ENCODE measurements around the gene SH2D3A.
"Not testable (repeated sequence)": the region's sequence is repeated elsewhere in the genome, so short reads cannot be mapped to it uniquely, and the experiment has no call there.

SH2D3A gene

GRCh38 chr19:6751189-6751588, 16.0 kb downstream of the SH2D3A start:
- no peak overlapping the region for H3K4me2 ChIP-seq (ENCODE audit: low read depth, low read length, poor library complexity, severe bottlenecking)
- H4K20me1 ChIP-seq (ENCODE audit: insufficient read depth, low read length, poor library complexity, severe bottlenecking): no peaks in the 10 kb centered on the region
- H2AFZ ChIP-seq (ENCODE audit: low read length): no peak overlapping the region
- no peaks in the 10 kb centered on the region for H3F3A ChIP-seq (ENCODE audit: low read depth)
- no peaks in the 10 kb centered on the region for H3K36me3 ChIP-seq (ENCODE audit: insufficient read depth, low read length)
- H3K9me2 ChIP-seq (replicated peaks; ENCODE audit: low read depth, low read length): no peaks in the 10 kb centered on the region
- TF ChIP-seq EZH2phosphoT487 (IDR thresholded peaks at IDR 0.05; ENCODE audit: borderline replicate concordance): no peak
- TF ChIP-seq, protein P1, sequence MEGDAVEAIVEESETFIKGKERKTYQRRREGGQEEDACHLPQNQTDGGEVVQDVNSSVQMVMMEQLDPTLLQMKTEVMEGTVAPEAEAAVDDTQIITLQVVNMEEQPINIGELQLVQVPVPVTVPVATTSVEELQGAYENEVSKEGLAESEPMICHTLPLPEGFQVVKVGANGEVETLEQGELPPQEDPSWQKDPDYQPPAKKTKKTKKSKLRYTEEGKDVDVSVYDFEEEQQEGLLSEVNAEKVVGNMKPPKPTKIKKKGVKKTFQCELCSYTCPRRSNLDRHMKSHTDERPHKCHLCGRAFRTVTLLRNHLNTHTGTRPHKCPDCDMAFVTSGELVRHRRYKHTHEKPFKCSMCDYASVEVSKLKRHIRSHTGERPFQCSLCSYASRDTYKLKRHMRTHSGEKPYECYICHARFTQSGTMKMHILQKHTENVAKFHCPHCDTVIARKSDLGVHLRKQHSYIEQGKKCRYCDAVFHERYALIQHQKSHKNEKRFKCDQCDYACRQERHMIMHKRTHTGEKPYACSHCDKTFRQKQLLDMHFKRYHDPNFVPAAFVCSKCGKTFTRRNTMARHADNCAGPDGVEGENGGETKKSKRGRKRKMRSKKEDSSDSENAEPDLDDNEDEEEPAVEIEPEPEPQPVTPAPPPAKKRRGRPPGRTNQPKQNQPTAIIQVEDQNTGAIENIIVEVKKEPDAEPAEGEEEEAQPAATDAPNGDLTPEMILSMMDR (conservative IDR thresholded peaks at IDR 0.05; ENCODE audit: low read length): no peak
- no peaks in the 10 kb centered on the region for H3K4me1 ChIP-seq (ENCODE audit: insufficient read depth, low read length, poor library complexity, severe bottlenecking)
- no peaks in the 10 kb centered on the region for H3K27me3 ChIP-seq (ENCODE audit: insufficient read depth, low read length, poor library complexity, severe bottlenecking)
- no peaks in the 10 kb centered on the region for H3K79me2 ChIP-seq (ENCODE audit: insufficient read depth, low read length)
- no peaks in the 10 kb centered on the region for H3K9me3 ChIP-seq (ENCODE audit: insufficient read depth, low read depth, low read length)
- no peak overlapping the region for H3K9ac ChIP-seq (ENCODE audit: low read depth, low read length, poor library complexity, severe bottlenecking)
- H3K4me3 ChIP-seq (ENCODE audit: low read length, poor library complexity, severe bottlenecking): no peak overlapping the region

DNA sequence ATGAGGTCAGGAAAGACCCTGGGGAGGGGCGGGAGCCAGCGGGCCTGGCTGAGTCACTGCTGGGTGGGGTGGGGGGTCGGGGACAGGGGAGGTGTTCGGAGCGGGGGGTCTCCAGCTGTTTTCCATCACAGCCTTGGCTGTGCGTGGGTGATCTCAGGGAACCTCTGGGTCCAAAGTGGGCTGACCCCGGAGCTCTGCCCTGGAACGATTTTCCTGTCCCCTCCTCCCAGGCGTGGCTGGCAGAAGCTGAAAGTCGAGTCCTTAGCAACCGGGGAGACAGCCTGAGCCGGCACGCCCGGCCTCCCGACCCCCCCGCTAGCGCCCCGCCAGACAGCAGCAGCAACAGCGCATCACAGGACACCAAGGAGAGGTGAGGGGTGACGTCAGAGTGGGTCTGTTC, 17.2 kb downstream of the SH2D3A start:
- H3K79me2 ChIP-seq (ENCODE audit: insufficient read depth, low read length): no peaks in the 10 kb centered on the region
- H3K36me3 ChIP-seq (ENCODE audit: insufficient read depth, low read length): no peaks in the 10 kb centered on the region
- TF ChIP-seq EZH2phosphoT487 (IDR thresholded peaks at IDR 0.05; ENCODE audit: borderline replicate concordance): no peak
- TF ChIP-seq, protein P1 (conservative IDR thresholded peaks at IDR 0.05; ENCODE audit: low read length): no peak
- H3K27me3 ChIP-seq (ENCODE audit: insufficient read depth, low read length, poor library complexity, severe bottlenecking): no peaks in the 10 kb centered on the region
- H4K20me1 ChIP-seq (ENCODE audit: insufficient read depth, low read length, poor library complexity, severe bottlenecking): no peaks in the 10 kb centered on the region
- no peaks in the 10 kb centered on the region for H3K9me2 ChIP-seq (replicated peaks; ENCODE audit: low read depth, low read length)
- no peak overlapping the region for H2AFZ ChIP-seq (ENCODE audit: low read length)
- H3K9me3 ChIP-seq (ENCODE audit: insufficient read depth, low read depth, low read length): no peaks in the 10 kb centered on the region
- H3K4me2 ChIP-seq (ENCODE audit: low read depth, low read length, poor library complexity, severe bottlenecking): no peak overlapping the region
- no peaks in the 10 kb centered on the region for H3F3A ChIP-seq (ENCODE audit: low read depth)
- no peak overlapping the region for H3K4me3 ChIP-seq (ENCODE audit: low read length, poor library complexity, severe bottlenecking)
- no peak overlapping the region for H3K9ac ChIP-seq (ENCODE audit: low read depth, low read length, poor library complexity, severe bottlenecking)
- no peaks in the 10 kb centered on the region for H3K4me1 ChIP-seq (ENCODE audit: insufficient read depth, low read length, poor library complexity, severe bottlenecking)

DNA sequence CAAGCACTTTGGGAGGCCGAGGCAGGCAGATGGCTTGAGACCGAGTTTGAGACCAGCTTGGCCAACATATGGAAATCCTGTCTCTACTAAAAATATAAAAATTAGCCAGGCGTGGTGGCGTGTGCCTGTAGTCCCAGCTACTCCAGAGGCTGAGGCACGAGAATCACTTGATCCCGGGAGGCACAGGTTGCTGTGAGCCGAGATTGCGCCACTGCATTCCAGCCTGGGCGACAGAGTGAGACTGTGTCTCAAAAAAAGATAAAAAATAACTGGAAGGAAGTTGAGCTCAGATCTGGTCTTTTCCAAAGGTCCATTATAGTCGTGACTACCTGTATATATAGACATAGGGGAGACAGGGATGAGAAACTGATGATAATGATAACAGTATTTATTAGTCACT, 18.7 kb downstream of the SH2D3A start:
- H3F3A ChIP-seq (ENCODE audit: low read depth): not testable (repeated sequence)

DNA sequence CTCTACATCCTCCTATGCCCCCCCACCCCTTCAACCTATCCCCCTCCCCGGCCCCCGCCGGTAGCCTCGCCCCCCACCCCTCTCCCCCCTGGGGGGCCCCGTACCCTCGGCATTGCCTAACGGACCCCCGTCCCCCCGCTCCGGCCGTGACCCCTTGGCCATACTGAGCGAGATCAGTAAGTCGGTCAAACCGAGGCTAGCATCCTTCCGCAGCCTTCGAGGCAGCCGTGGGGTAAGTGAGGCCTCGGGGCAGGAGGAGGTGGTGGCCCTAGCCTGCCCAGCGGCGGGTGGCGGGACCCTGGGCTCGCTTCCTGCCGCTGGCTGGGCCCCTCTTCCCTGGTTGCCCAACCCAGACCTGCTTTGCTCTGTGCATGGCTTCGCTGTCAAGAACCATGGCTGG, 21.3 kb downstream of the SH2D3A start:
- no peak overlapping the region for H3K9ac ChIP-seq (ENCODE audit: low read depth, low read length, poor library complexity, severe bottlenecking)
- no peaks in the 10 kb centered on the region for H3K79me2 ChIP-seq (ENCODE audit: insufficient read depth, low read length)
- no peaks in the 10 kb centered on the region for H3K9me2 ChIP-seq (replicated peaks; ENCODE audit: low read depth, low read length)
- H4K20me1 ChIP-seq (ENCODE audit: insufficient read depth, low read length, poor library complexity, severe bottlenecking): no peaks in the 10 kb centered on the region
- no peak overlapping the region for H3K4me3 ChIP-seq (ENCODE audit: low read length, poor library complexity, severe bottlenecking)
- H3K9me3 ChIP-seq (ENCODE audit: insufficient read depth, low read depth, low read length): no peaks in the 10 kb centered on the region
- no peak overlapping the region for H2AFZ ChIP-seq (ENCODE audit: low read length)
- H3K4me1 ChIP-seq (ENCODE audit: insufficient read depth, low read length, poor library complexity, severe bottlenecking): peaks cover 7% of the 10 kb centered on the region
- H3K27me3 ChIP-seq (ENCODE audit: insufficient read depth, low read length, poor library complexity, severe bottlenecking): no peaks in the 10 kb centered on the region
- no peak for TF ChIP-seq EZH2phosphoT487 (IDR thresholded peaks at IDR 0.05; ENCODE audit: borderline replicate concordance)
- TF ChIP-seq, protein P1 (conservative IDR thresholded peaks at IDR 0.05; ENCODE audit: low read length): no peak
- H3F3A ChIP-seq (ENCODE audit: low read depth): no peaks in the 10 kb centered on the region
- H3K36me3 ChIP-seq (ENCODE audit: insufficient read depth, low read length): no peaks in the 10 kb centered on the region
- H3K4me2 ChIP-seq (ENCODE audit: low read depth, low read length, poor library complexity, severe bottlenecking): no peak overlapping the region

More for the DNA sequence above, 18.7 kb downstream of the SH2D3A start:
- H3K36me3 ChIP-seq (ENCODE audit: insufficient read depth, low read length); H4K20me1 ChIP-seq (ENCODE audit: insufficient read depth, low read length, poor library complexity, severe bottlenecking); H3K4me1 ChIP-seq (ENCODE audit: insufficient read depth, low read length, poor library complexity, severe bottlenecking); H3K9me3 ChIP-seq (ENCODE audit: insufficient read depth, low read depth, low read length); H3K9ac ChIP-seq (ENCODE audit: low read depth, low read length, poor library complexity, severe bottlenecking); H3K79me2 ChIP-seq (ENCODE audit: insufficient read depth, low read length); H3K4me3 ChIP-seq (ENCODE audit: low read length, poor library complexity, severe bottlenecking); H2AFZ ChIP-seq (ENCODE audit: low read length); H3K4me2 ChIP-seq (ENCODE audit: low read depth, low read length, poor library complexity, severe bottlenecking); H3K9me2 ChIP-seq (replicated peaks; ENCODE audit: low read depth, low read length); H3K27me3 ChIP-seq (ENCODE audit: insufficient read depth, low read length, poor library complexity, severe bottlenecking): not testable (repeated sequence)
